Liver (tissue), 3 donors: Measurements from ENCODE around the gene KCNMA1.

Experiments
- FOXA1 ChIP-seq: IDR thresholded peaks from 2 replicates; pipeline ENCODE4 v1.6.1; 2016; ENCODE audit warnings: antibody characterized with exemption
- HNF4A ChIP-seq, 2 donors: conservative IDR thresholded peaks; 2 replicates each; pipeline ENCODE4 v1.6.1; 2016; ENCODE audit warnings: antibody characterized with exemption in 2 of 2, mild to moderate bottlenecking in 2 of 2
- RAD21 ChIP-seq, 2 donors: IDR thresholded peaks; 2 replicates each; pipeline ENCODE4 v1.6.1; 2016; ENCODE audit warnings: antibody characterized with exemption in 2 of 2, mild to moderate bottlenecking in 2 of 2
- SP1 ChIP-seq: IDR thresholded peaks from 2 replicates; pipeline ENCODE4 v1.6.1; 2018; ENCODE audit warnings: antibody characterized with exemption, mild to moderate bottlenecking
- TAF1 ChIP-seq: conservative IDR thresholded peaks from 2 replicates; pipeline ENCODE4 v1.6.1; 2016; ENCODE audit warnings: antibody characterized with exemption, mild to moderate bottlenecking
- TF ChIP-seq, protein P1 (sequence below): fragments of 150-350 bp; IDR thresholded peaks from 2 replicates; pipeline ENCODE4 v1.5.1; 2017; ENCODE audit warnings: improper control_type of control experiment, low read depth, low read length; ENCODE audit not compliant: missing input control
- TF ChIP-seq, protein P2 (sequence below): IDR thresholded peaks from 2 replicates; pipeline ENCODE4 v1.6.1; 2016; ENCODE audit warnings: antibody characterized with exemption, mild to moderate bottlenecking
- TF ChIP-seq, protein P3 (sequence below): IDR thresholded peaks from 2 replicates; pipeline ENCODE4 v1.6.1; 2016; ENCODE audit warnings: antibody characterized with exemption
- TF ChIP-seq, protein P4 (sequence below): IDR thresholded peaks from 2 replicates; pipeline ENCODE4 v1.6.1; 2016; ENCODE audit warnings: antibody characterized with exemption
- donor health status: healthy.
- donor health status: healthy.

DNA sequence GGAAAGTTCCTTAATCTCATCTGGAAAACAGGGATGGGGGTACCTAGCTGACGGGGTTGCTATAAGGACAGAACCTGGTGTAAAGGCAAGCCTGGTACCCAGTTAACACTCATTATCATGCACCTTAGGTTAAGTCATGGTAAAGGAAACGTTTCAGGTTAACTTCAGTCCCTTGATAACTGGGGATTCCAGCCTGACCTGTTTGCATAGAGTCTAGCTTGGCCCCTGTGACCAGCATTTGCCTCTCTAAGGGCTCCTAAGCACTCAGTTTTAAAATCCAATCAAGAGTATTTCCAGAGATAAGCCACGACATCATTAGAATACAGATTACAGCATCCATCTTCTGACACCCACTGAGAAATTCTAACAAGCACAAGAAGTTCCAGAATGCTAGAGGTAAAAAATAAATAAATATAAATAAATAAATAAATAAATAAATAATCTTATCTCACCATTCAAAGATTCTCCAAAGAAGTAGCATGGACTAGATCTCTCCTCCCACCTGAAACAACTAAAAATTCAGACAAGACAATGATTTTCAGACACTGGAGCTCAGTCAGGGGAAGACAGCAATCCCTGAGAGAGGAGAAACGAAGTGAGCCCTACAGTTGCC lies 184.6 kb downstream of the KCNMA1 start:
- TF ChIP-seq FOXA1: no peak
- TF ChIP-seq, protein P1, sequence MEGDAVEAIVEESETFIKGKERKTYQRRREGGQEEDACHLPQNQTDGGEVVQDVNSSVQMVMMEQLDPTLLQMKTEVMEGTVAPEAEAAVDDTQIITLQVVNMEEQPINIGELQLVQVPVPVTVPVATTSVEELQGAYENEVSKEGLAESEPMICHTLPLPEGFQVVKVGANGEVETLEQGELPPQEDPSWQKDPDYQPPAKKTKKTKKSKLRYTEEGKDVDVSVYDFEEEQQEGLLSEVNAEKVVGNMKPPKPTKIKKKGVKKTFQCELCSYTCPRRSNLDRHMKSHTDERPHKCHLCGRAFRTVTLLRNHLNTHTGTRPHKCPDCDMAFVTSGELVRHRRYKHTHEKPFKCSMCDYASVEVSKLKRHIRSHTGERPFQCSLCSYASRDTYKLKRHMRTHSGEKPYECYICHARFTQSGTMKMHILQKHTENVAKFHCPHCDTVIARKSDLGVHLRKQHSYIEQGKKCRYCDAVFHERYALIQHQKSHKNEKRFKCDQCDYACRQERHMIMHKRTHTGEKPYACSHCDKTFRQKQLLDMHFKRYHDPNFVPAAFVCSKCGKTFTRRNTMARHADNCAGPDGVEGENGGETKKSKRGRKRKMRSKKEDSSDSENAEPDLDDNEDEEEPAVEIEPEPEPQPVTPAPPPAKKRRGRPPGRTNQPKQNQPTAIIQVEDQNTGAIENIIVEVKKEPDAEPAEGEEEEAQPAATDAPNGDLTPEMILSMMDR: no peak
- TF ChIP-seq SP1: no peak
- TF ChIP-seq, protein P2, sequence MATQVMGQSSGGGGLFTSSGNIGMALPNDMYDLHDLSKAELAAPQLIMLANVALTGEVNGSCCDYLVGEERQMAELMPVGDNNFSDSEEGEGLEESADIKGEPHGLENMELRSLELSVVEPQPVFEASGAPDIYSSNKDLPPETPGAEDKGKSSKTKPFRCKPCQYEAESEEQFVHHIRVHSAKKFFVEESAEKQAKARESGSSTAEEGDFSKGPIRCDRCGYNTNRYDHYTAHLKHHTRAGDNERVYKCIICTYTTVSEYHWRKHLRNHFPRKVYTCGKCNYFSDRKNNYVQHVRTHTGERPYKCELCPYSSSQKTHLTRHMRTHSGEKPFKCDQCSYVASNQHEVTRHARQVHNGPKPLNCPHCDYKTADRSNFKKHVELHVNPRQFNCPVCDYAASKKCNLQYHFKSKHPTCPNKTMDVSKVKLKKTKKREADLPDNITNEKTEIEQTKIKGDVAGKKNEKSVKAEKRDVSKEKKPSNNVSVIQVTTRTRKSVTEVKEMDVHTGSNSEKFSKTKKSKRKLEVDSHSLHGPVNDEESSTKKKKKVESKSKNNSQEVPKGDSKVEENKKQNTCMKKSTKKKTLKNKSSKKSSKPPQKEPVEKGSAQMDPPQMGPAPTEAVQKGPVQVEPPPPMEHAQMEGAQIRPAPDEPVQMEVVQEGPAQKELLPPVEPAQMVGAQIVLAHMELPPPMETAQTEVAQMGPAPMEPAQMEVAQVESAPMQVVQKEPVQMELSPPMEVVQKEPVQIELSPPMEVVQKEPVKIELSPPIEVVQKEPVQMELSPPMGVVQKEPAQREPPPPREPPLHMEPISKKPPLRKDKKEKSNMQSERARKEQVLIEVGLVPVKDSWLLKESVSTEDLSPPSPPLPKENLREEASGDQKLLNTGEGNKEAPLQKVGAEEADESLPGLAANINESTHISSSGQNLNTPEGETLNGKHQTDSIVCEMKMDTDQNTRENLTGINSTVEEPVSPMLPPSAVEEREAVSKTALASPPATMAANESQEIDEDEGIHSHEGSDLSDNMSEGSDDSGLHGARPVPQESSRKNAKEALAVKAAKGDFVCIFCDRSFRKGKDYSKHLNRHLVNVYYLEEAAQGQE: no peak
- no peak for TF ChIP-seq RAD21 (IDR thresholded peaks at IDR 0.05)
- TF ChIP-seq, protein P3, sequence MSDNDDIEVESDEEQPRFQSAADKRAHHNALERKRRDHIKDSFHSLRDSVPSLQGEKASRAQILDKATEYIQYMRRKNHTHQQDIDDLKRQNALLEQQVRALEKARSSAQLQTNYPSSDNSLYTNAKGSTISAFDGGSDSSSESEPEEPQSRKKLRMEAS: no peak
- TF ChIP-seq, protein P4, sequence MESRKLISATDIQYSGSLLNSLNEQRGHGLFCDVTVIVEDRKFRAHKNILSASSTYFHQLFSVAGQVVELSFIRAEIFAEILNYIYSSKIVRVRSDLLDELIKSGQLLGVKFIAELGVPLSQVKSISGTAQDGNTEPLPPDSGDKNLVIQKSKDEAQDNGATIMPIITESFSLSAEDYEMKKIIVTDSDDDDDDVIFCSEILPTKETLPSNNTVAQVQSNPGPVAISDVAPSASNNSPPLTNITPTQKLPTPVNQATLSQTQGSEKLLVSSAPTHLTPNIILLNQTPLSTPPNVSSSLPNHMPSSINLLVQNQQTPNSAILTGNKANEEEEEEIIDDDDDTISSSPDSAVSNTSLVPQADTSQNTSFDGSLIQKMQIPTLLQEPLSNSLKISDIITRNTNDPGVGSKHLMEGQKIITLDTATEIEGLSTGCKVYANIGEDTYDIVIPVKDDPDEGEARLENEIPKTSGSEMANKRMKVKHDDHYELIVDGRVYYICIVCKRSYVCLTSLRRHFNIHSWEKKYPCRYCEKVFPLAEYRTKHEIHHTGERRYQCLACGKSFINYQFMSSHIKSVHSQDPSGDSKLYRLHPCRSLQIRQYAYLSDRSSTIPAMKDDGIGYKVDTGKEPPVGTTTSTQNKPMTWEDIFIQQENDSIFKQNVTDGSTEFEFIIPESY: no peak
- no peak for TF ChIP-seq TAF1
- no peak for TF ChIP-seq HNF4A (conservative IDR thresholded peaks at IDR 0.05)
